H9 (cell line): Measurements from ENCODE around the gene LILRA6. TPM values are rescaled to one million over a fixed set of nuclear protein-coding genes. Genes with fewer than 3 reads are reported as not detected.

Experiments used
- DNase-seq: peaks from one replicate; pipeline ENCODE4 v3.0.0-alpha.2; 2017
- H2AFZ ChIP-seq: one replicate; pipeline ENCODE4 v1.6.1; 2013; ENCODE audit warnings: mild to moderate bottlenecking, low read length, control low read depth, moderate library complexity
- H2AK5ac ChIP-seq: 2 replicates; pipeline ENCODE4 v1.6.1; 2013; ENCODE audit warnings: low read length, control low read depth, mixed read lengths; ENCODE audit not compliant: insufficient read length
- H2BK120ac ChIP-seq: one replicate; pipeline ENCODE4 v1.6.1; 2013; ENCODE audit warnings: low read depth, mild to moderate bottlenecking, low read length, control low read depth, inconsistent platforms; ENCODE audit not compliant: poor library complexity, severe bottlenecking
- H2BK12ac ChIP-seq: 2 replicates; pipeline ENCODE4 v1.6.1; 2013; ENCODE audit warnings: low read length, control low read depth, mixed read lengths, low read depth; ENCODE audit not compliant: insufficient read length
- H2BK15ac ChIP-seq: 2 replicates; pipeline ENCODE4 v1.6.1; 2013; ENCODE audit warnings: low read depth, low read length, control low read depth
- H2BK20ac ChIP-seq: one replicate; pipeline ENCODE4 v1.6.1; 2013; ENCODE audit warnings: low read depth, mild to moderate bottlenecking, low read length, control low read depth, inconsistent platforms; ENCODE audit not compliant: poor library complexity, severe bottlenecking
- H2BK5ac ChIP-seq: 2 replicates; pipeline ENCODE4 v1.6.1; 2013; ENCODE audit warnings: low read length, control low read depth, mixed read lengths; ENCODE audit not compliant: insufficient read length
- H3K14ac ChIP-seq: 2 replicates; pipeline ENCODE4 v1.6.1; 2013; ENCODE audit warnings: low read length, control low read depth; ENCODE audit not compliant: insufficient read depth
- H3K18ac ChIP-seq: 2 replicates; pipeline ENCODE4 v1.6.1; 2013; ENCODE audit warnings: low read depth, mild to moderate bottlenecking, mixed read lengths, low read length, control low read depth; ENCODE audit not compliant: insufficient read length
- H3K23ac ChIP-seq: 2 replicates; pipeline ENCODE4 v1.6.1; 2013; ENCODE audit warnings: low read length, control low read depth, mixed read lengths, low read depth; ENCODE audit not compliant: insufficient read length
- H3K23me2 ChIP-seq: 2 replicates; pipeline ENCODE4 v1.6.1; 2013; ENCODE audit warnings: low read depth, mild to moderate bottlenecking, mixed read lengths, low read length, control low read depth; ENCODE audit not compliant: insufficient read length, poor library complexity, severe bottlenecking
- H3K27ac ChIP-seq: 2 replicates; pipeline ENCODE4 v1.5.1; 2013; ENCODE audit warnings: low read length, control low read depth, mixed read lengths, low read depth; ENCODE audit not compliant: insufficient read length
- H3K27me3 ChIP-seq: 2 replicates; pipeline ENCODE4 v1.6.1; 2013; ENCODE audit warnings: low read length, control low read depth, inconsistent platforms; ENCODE audit not compliant: insufficient read depth
- H3K4ac ChIP-seq: 2 replicates; pipeline ENCODE4 v1.6.1; 2013; ENCODE audit warnings: low read depth, mild to moderate bottlenecking, control low read depth, inconsistent platforms, low read length, moderate library complexity
- H3K4me1 ChIP-seq: 2 replicates; pipeline ENCODE4 v1.6.1; 2013; ENCODE audit warnings: low read length, control low read depth, inconsistent platforms; ENCODE audit not compliant: insufficient read depth
- H3K4me2 ChIP-seq: 2 replicates; pipeline ENCODE4 v1.6.1; 2013; ENCODE audit warnings: low read length, control low read depth, mixed read lengths; ENCODE audit not compliant: insufficient read length, insufficient read depth
- H3K56ac ChIP-seq: 2 replicates; pipeline ENCODE4 v1.6.1; 2013; ENCODE audit warnings: low read depth, mild to moderate bottlenecking, mixed read lengths, low read length, control low read depth; ENCODE audit not compliant: insufficient read length
- H3K79me1 ChIP-seq: 2 replicates; pipeline ENCODE4 v1.6.1; 2013; ENCODE audit warnings: low read depth, mild to moderate bottlenecking, moderate library complexity, low read length, control low read depth, inconsistent platforms; ENCODE audit not compliant: insufficient read depth, poor library complexity, severe bottlenecking
- H3K79me2 ChIP-seq: 2 replicates; pipeline ENCODE4 v1.6.1; 2013; ENCODE audit warnings: low read length, control low read depth, inconsistent platforms; ENCODE audit not compliant: insufficient read depth
- H3K9ac ChIP-seq: 2 replicates; pipeline ENCODE4 v1.6.1; 2013; ENCODE audit warnings: low read length, control low read depth, mixed read lengths; ENCODE audit not compliant: insufficient read length; ENCODE audit errors: extremely low read depth
- H3K9me3 ChIP-seq: one replicate; pipeline ENCODE4 v1.6.1; 2013; ENCODE audit warnings: low read depth, low read length, inconsistent platforms; ENCODE audit not compliant: control insufficient read depth
- H3T11ph ChIP-seq: one replicate; pipeline ENCODE4 v1.6.1; 2013; ENCODE audit warnings: mild to moderate bottlenecking, low read length, control low read depth, inconsistent platforms
- H4K20me1 ChIP-seq: one replicate; pipeline ENCODE4 v1.6.1; 2013; ENCODE audit not compliant: control insufficient read depth, insufficient read length, insufficient read depth
- H4K5ac ChIP-seq: 2 replicates; pipeline ENCODE4 v1.6.1; 2013; ENCODE audit warnings: low read depth, mild to moderate bottlenecking, mixed read lengths, low read length, control low read depth; ENCODE audit not compliant: insufficient read length
- H4K8ac ChIP-seq: replicated peaks from 2 replicates; pipeline ENCODE4 v1.6.1; 2013; ENCODE audit warnings: low read length, control low read depth, mixed read lengths, low read depth; ENCODE audit not compliant: insufficient read length
- H4K91ac ChIP-seq: 2 replicates; pipeline ENCODE4 v1.6.1; 2013; ENCODE audit warnings: low read depth, mild to moderate bottlenecking, moderate library complexity, mixed read lengths, low read length, control low read depth; ENCODE audit not compliant: insufficient read length
- H3K27ac Mint-ChIP-seq, 3 experiments: 2 replicates in 2 of 3; 3 replicates in 1 of 3; pipeline ENCODE4 v1.8.0; 2020 to 2021; ENCODE audit warnings: mixed read lengths in 3 of 3, mild to moderate bottlenecking in 1 of 3, moderate library complexity in 1 of 3
- H3K27me3 Mint-ChIP-seq: 2 replicates; pipeline ENCODE4 v1.8.0; 2021; ENCODE audit warnings: low read depth, mild to moderate bottlenecking, moderate library complexity, mixed read lengths
- H3K36me3 Mint-ChIP-seq, 3 experiments: 2 replicates in 2 of 3; 3 replicates in 1 of 3; pipeline ENCODE4 v1.8.0; 2020 to 2021; ENCODE audit warnings: low read depth in 3 of 3, mixed read lengths in 3 of 3; ENCODE audit not compliant: insufficient read depth in 1 of 3
- H3K4me1 Mint-ChIP-seq, 2 experiments: 2 replicates each; pipeline ENCODE4 v1.8.0; 2020; ENCODE audit warnings: mixed read lengths in 2 of 2
- H3K4me3 Mint-ChIP-seq, 2 experiments: 2 replicates in 1 of 2; 3 replicates in 1 of 2; pipeline ENCODE4 v1.8.0; 2020 to 2021; ENCODE audit warnings: mild to moderate bottlenecking in 2 of 2, mixed read lengths in 2 of 2, moderate library complexity in 1 of 2
- H3K9me3 Mint-ChIP-seq, 2 experiments: 2 replicates in 1 of 2; 3 replicates in 1 of 2; pipeline ENCODE4 v1.8.0; 2020; ENCODE audit warnings: mild to moderate bottlenecking in 2 of 2, mixed read lengths in 2 of 2, moderate library complexity in 1 of 2
- WGBS: extraction: QIAGEN DNeasy Blood & Tissue Kit; methylation state at CpG from one replicate; pipeline ENCODE4 v1.1.7; 2013; ENCODE audit warnings: missing lambda C conversion rate, low lambda C conversion rate, mixed read lengths; ENCODE audit not compliant: insufficient read length; ENCODE audit errors: extremely low coverage; 5-methylcytosine and 5-hydroxymethylcytosine counted together
- total RNA-seq: library from RNA; stranded (reverse); gene quantifications from 2 replicates; pipeline ENCODE4 v1.2.1, GENCODE V29; 2021
- TF ChIP-seq, protein P1 (sequence below): fragments of 200-600 bp; sonication (generic); conservative IDR thresholded peaks from 3 replicates; pipeline ENCODE4 v1.8.0; 2021; ENCODE audit warnings: antibody characterized with exemption, mild to moderate bottlenecking

LILRA6 gene
- total RNA-seq, 1 experiment from 2014 or later, result not detected

- peaks cover 49 to 73% of the 10 kb centered on the region in 2 experiments for H3K4me1 Mint-ChIP-seq
- Histone ChIP-seq H3K79me1 (peaks cover 6% of the 10 kb centered on the region), H2AFZ (no peak overlapping the region), H3K23me2 (peaks cover 7% of the 10 kb centered on the region), H3K27ac (no peak overlapping the region), H3K4me2 (peak overlapping the region; percentile 28), H4K8ac (no peak overlapping the region), H4K5ac (no peak overlapping the region), H2BK120ac (no peak overlapping the region), H3K9me3 (no peaks in the 10 kb centered on the region), H2BK15ac (no peak overlapping the region), H3K4ac (no peak overlapping the region), H2BK20ac (no peak overlapping the region), H4K20me1 (peaks cover 3% of the 10 kb centered on the region), H3K4me1 (peaks cover 3% of the 10 kb centered on the region), H3K18ac (no peak overlapping the region), H3K56ac (no peak overlapping the region), H3K23ac (no peak overlapping the region), H3K79me2 (peaks cover 39% of the 10 kb centered on the region), H3K9ac (peak overlapping the region; percentile 29), H3K14ac (no peak overlapping the region), H2BK5ac (no peak overlapping the region), H2BK12ac (no peak overlapping the region), H3T11ph (no peak overlapping the region), H4K91ac (no peak overlapping the region), H3K27me3 (no peaks in the 10 kb centered on the region), H2AK5ac (no peak overlapping the region)
- H3K9me3 Mint-ChIP-seq, result no peaks in the 10 kb centered on the region
- WGBS, result no CpG with 5 or more reads among the region's 4 CpGs
- H3K36me3 Mint-ChIP-seq, result peaks cover 77 to 82% (median 80%) of the 10 kb centered on the region in 3 experiments
- TF ChIP-seq, protein P1, sequence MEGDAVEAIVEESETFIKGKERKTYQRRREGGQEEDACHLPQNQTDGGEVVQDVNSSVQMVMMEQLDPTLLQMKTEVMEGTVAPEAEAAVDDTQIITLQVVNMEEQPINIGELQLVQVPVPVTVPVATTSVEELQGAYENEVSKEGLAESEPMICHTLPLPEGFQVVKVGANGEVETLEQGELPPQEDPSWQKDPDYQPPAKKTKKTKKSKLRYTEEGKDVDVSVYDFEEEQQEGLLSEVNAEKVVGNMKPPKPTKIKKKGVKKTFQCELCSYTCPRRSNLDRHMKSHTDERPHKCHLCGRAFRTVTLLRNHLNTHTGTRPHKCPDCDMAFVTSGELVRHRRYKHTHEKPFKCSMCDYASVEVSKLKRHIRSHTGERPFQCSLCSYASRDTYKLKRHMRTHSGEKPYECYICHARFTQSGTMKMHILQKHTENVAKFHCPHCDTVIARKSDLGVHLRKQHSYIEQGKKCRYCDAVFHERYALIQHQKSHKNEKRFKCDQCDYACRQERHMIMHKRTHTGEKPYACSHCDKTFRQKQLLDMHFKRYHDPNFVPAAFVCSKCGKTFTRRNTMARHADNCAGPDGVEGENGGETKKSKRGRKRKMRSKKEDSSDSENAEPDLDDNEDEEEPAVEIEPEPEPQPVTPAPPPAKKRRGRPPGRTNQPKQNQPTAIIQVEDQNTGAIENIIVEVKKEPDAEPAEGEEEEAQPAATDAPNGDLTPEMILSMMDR, result no peak
- H3K4me3 Mint-ChIP-seq, result peak overlapping the region; percentile 95 to 98
- no peaks in the 10 kb centered on the region; the same call in 1 of the 2 replicates for H3K27me3 Mint-ChIP-seq
- H3K27ac Mint-ChIP-seq, result peak overlapping the region in 1 of 3 experiments; percentile 76; a peak in 2 of 7 replicates
- no peak for DNase-seq
Measured at GRCh38 chr19:54204767-54205468, 37.7 kb downstream of the LILRA6 start.
